Activated CD8-positive, alpha-beta T cell treated with anti-CD3 and anti-CD28 coated beads for 36 hours (primary cell): Measurements from ENCODE around the gene CCDC182. TPM values are rescaled to one million over a fixed set of nuclear protein-coding genes. Genes with fewer than 3 reads are reported as not detected.
A peak's percentile ranks its signal among the peaks of the same experiment; 100 is the strongest.

ENCODE experiments used
- ATAC-seq: fragments of 200-7000 bp; cut with Tn5 transposase; one replicate; pipeline ENCODE4 v1.10.0; 2021; ENCODE audit warnings: mild to moderate bottlenecking, moderate library complexity
- CTCF ChIA-PET: fragments of 350-600 bp; sonication (Branson Sonifier 250); formaldehyde crosslinking; loops from one replicate; lab custom pipeline; 2021; ENCODE audit warnings: antibody characterized with exemption; lab: Charles Lee
- POLR2A ChIA-PET: fragments of 350-600 bp; sonication (Branson Sonifier 250); formaldehyde crosslinking; loops from one replicate; lab custom pipeline; 2021; ENCODE audit warnings: antibody characterized with exemption; lab: Charles Lee
- DNase-seq: peaks from one replicate; pipeline ENCODE4 v3.0.0-alpha.2; 2020
- H3K27ac Mint-ChIP-seq: one replicate; pipeline ENCODE4 v1.8.0; 2021; ENCODE audit warnings: mild to moderate bottlenecking, mixed read lengths
- H3K27me3 Mint-ChIP-seq: one replicate; pipeline ENCODE4 v1.8.0; 2021; ENCODE audit warnings: mixed read lengths
- H3K36me3 Mint-ChIP-seq: one replicate; pipeline ENCODE4 v1.8.0; 2021; ENCODE audit warnings: low read depth, mixed read lengths
- H3K4me1 Mint-ChIP-seq: one replicate; pipeline ENCODE4 v1.8.0; 2021; ENCODE audit warnings: low read depth, mixed read lengths
- H3K4me3 Mint-ChIP-seq: one replicate; pipeline ENCODE4 v1.8.0; 2021; ENCODE audit warnings: mild to moderate bottlenecking, moderate library complexity, mixed read lengths
- H3K9me3 Mint-ChIP-seq: one replicate; pipeline ENCODE4 v1.8.0; 2021; ENCODE audit warnings: mixed read lengths
- CTCF ChIP-seq: fragments of 200-600 bp; IDR thresholded peaks from one replicate; pipeline ENCODE4 v1.8.0; 2022; ENCODE audit warnings: antibody characterized with exemption, mild to moderate bottlenecking
- intact Hi-C: fragments of 100-400 bp; cut with micrococcal nuclease; formaldehyde crosslinking; loops from one replicate; pipeline ENCODE4 v1.10.0; 2022
- total RNA-seq, 2 experiments: library from RNA; stranded (reverse); gene quantifications; one replicate each; pipeline ENCODE4 v1.2.3, GENCODE V29; 2021

The CCDC182 gene
- total RNA-seq, 2 experiments from 2014 or later: not detected

GRCh38 chr17:57750895-57751294 lies 5.8 kb upstream of the CCDC182 start:
- no peak for TF ChIP-seq CTCF
- intact Hi-C loops: no loop called here
- no peak for DNase-seq
- H3K4me1 Mint-ChIP-seq: peaks cover 8% of the 10 kb centered on the region
- no peaks in the 10 kb centered on the region for H3K27me3 Mint-ChIP-seq
- no peaks in the 10 kb centered on the region for H3K9me3 Mint-ChIP-seq
- no peaks in the 10 kb centered on the region for H3K36me3 Mint-ChIP-seq
- ChIA-PET POLR2A (no interaction called here), CTCF (no interaction called here)
- ATAC-seq: no peak
- H3K27ac Mint-ChIP-seq: no peak overlapping the region
- no peak overlapping the region for H3K4me3 Mint-ChIP-seq

- H3K27me3 Mint-ChIP-seq: no peaks in the 10 kb centered on the region
- ChIA-PET CTCF (interaction anchor here (2.0 kb wide), 1 partner anchor 507 kb away, joined by 8 read pairs; no protein-coding TSS in a partner anchor), POLR2A (no interaction called here)
- H3K4me3 Mint-ChIP-seq: no peak overlapping the region
- intact Hi-C loops: no loop called here
- TF ChIP-seq CTCF: no peak
- DNase-seq (no peak), ATAC-seq (peak; percentile 24)
- no peak overlapping the region for H3K27ac Mint-ChIP-seq
- H3K9me3 Mint-ChIP-seq: no peaks in the 10 kb centered on the region
- no peaks in the 10 kb centered on the region for H3K36me3 Mint-ChIP-seq
- peaks cover 8% of the 10 kb centered on the region for H3K4me1 Mint-ChIP-seq
These were observed 5.2 kb upstream of the CCDC182 start for GRCh38 chr17:57750109-57750871.

GRCh38 chr17:57749701-57750100 lies 4.6 kb upstream of the CCDC182 start:
- Mint-ChIP-seq H3K9me3 (no peaks in the 10 kb centered on the region), H3K4me1 (peaks cover 8% of the 10 kb centered on the region), H3K36me3 (no peaks in the 10 kb centered on the region), H3K27me3 (no peaks in the 10 kb centered on the region), H3K27ac (no peak overlapping the region), H3K4me3 (no peak overlapping the region)
- TF ChIP-seq CTCF: no peak
- DNase-seq (no peak), ATAC-seq (no peak)
- intact Hi-C loops: loop anchor here (5.0 to 10.0 kb wide), 3 partner anchors 145 to 615 kb away; no protein-coding TSS in a partner anchor
- ChIA-PET POLR2A (no interaction called here), CTCF (interaction anchor here (1.2 to 2.0 kb wide), 4 partner anchors 13 to 506 kb away, joined by 3 to 8 read pairs (median 4); no protein-coding TSS in a partner anchor)

- Mint-ChIP-seq H3K27me3 (no peaks in the 10 kb centered on the region), H3K9me3 (no peaks in the 10 kb centered on the region), H3K4me1 (peaks cover 8% of the 10 kb centered on the region), H3K36me3 (no peaks in the 10 kb centered on the region), H3K27ac (no peak overlapping the region), H3K4me3 (no peak overlapping the region)
- intact Hi-C loops: loop anchor here (5.0 to 10.0 kb wide), 3 partner anchors 143 to 613 kb away; no protein-coding TSS in a partner anchor
- TF ChIP-seq CTCF: peak; percentile 88
- CTCF ChIA-PET: interaction anchor here (0.6 to 3.3 kb wide), 34 partner anchors 9 to 737 kb away, joined by 3 to 35 read pairs (median 4); no protein-coding TSS in a partner anchor
- POLR2A ChIA-PET: no interaction called here
- DNase-seq: peak; percentile 64
- peak; percentile 89 for ATAC-seq
These were observed 2.3 kb upstream of the CCDC182 start for GRCh38 chr17:57747221-57748017.
